ENCODE data around the gene DRC3.
"Not testable (repeated sequence)": the region's sequence is repeated elsewhere in the genome, so short reads cannot be mapped to it uniquely, and the experiment has no call there.

The DRC3 gene

DNA sequence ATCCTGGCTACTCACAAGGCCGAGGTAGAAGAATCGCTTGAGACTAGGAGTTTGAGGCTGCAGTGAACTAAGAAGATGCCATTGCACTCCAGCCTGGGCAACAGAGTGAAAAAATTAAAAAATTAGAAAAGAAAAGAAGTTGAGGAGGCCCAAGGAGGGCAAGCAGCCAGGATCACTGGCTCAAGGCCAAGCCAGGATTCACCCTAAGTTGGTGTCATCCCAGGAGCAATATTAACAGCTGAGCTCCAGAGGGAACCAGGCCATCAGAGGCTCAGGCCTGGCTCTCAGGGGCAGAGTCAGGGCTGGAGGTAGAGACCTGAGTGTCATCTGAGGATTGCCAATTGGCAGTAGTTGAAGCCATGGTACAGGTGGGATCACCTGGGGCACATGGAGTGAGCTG lies 20.7 kb downstream of the DRC3 start:
- no peak overlapping the region for H3K27ac Mint-ChIP-seq (ENCODE audit: low read depth)

DNA sequence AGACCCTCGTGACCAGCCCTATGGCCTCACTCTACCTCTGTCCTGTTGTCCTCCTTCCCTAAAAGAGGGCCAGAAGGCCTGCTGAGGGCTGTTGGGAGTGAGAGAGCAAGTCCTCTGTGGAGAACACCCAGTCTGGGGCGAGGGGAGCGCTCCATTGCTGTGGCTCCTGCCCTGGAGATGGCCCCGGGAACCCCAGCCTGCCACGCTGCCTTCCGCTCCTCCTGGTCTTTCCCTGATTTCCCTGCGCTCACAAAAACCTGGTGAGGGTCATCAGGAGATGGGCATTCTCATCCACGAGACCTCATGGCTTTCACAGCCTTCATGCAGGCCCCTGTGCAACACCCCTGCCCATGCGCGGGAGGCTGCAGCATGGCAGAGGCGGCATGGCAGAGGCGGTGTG lies 21.2 kb downstream of the DRC3 start:
- peaks cover 4% of the 10 kb centered on the region for H3K4me1 Mint-ChIP-seq
- no peak overlapping the region for H3K4me3 Mint-ChIP-seq
- no peaks in the 10 kb centered on the region for H3K36me3 Mint-ChIP-seq (ENCODE audit: insufficient read depth)
- no peak overlapping the region for H3K27ac Mint-ChIP-seq (ENCODE audit: low read depth)
- no peaks in the 10 kb centered on the region for H3K27me3 Mint-ChIP-seq
- no peak for DNase-seq (ENCODE audit: low spot score in 2 of 2)
- no peak for ATAC-seq (replicated peaks; ENCODE audit: extremely low read depth, poor library complexity, severe bottlenecking)
- H3K9me3 Mint-ChIP-seq, result no peaks in the 10 kb centered on the region

More for the DNA sequence above, 20.7 kb downstream of the DRC3 start:
- no peak for DNase-seq (ENCODE audit: low spot score in 2 of 2)
- Mint-ChIP-seq H3K36me3 (ENCODE audit: insufficient read depth) (no peaks in the 10 kb centered on the region), H3K4me1 (peaks cover 4% of the 10 kb centered on the region), H3K9me3 (no peaks in the 10 kb centered on the region), H3K27me3 (no peaks in the 10 kb centered on the region), H3K4me3 (no peak overlapping the region)
- ATAC-seq (replicated peaks; ENCODE audit: extremely low read depth, poor library complexity, severe bottlenecking), result no peak

DNA sequence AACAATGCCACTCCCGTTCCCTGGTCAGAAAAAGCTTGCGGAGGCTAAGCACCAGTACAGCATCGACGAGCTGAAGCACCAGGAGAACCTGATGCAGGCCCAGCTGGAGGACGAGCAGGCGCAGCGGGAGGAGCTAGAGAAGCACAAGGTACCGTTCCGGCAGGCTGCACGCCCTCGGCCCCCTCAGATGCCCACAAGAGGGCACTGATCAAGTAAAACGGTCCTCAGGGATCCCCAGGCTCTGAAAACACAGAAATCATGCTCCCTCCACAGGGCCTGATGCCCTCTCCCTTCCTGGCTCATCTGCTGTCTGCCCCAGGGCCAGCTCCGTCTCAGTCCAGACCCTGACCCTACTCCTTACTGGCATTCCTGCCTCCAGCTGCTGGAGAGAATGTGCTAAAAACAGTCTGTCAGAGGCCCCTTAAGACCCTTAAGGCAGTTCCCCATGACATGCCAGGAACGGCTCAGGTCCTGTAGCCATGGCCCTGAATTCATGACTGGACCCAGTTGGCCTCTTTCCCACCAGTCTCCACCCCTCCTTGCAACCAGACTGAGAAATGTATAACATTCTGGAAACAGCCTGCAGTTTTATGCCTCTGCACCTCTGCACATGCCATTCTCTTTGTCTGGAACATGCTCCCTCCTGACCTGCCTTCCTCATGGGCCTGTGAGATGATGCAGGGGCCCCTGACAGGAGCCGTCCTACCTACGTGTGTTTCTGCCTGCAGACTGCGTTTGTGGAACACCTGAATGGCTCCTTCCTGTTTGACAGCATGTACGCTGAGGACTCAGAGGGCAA lies 21.8 kb downstream of the DRC3 start:
- DNase-seq (ENCODE audit: low spot score in 2 of 2) (no peak), ATAC-seq (replicated peaks; ENCODE audit: extremely low read depth, poor library complexity, severe bottlenecking) (no peak)
- peak overlapping the region; percentile 3 for H3K27ac Mint-ChIP-seq (ENCODE audit: low read depth)
- H3K36me3 Mint-ChIP-seq (ENCODE audit: insufficient read depth), result no peaks in the 10 kb centered on the region
- no peaks in the 10 kb centered on the region for H3K9me3 Mint-ChIP-seq
- no peak overlapping the region for H3K4me3 Mint-ChIP-seq
- no peaks in the 10 kb centered on the region for H3K27me3 Mint-ChIP-seq
- peaks cover 4% of the 10 kb centered on the region for H3K4me1 Mint-ChIP-seq

DNA sequence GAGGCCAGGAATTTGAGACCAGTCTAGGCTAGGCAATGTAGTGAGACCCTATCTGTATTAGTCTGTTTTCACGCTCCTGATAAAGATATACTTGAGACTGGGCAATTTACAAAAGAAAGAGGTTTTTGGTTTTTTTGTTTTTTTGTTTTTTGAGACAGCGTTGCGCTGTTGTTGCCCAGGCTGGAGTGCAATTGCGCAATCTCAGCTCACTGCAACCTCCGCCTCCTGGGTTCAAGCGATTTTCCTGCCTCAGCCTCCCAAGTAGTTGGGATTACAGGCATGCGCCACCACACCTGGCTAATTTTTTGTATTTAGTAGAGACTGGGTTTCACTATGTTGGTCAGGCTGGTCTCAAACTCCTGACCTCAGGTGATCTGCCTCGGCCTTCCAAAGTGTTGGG lies 23.2 kb downstream of the DRC3 start:
- H3K4me1 Mint-ChIP-seq; ATAC-seq (replicated peaks; ENCODE audit: extremely low read depth, poor library complexity, severe bottlenecking); H3K27me3 Mint-ChIP-seq; DNase-seq (ENCODE audit: low spot score in 2 of 2); H3K36me3 Mint-ChIP-seq (ENCODE audit: insufficient read depth); H3K27ac Mint-ChIP-seq (ENCODE audit: low read depth); H3K9me3 Mint-ChIP-seq; H3K4me3 Mint-ChIP-seq: not testable (repeated sequence)

DNA sequence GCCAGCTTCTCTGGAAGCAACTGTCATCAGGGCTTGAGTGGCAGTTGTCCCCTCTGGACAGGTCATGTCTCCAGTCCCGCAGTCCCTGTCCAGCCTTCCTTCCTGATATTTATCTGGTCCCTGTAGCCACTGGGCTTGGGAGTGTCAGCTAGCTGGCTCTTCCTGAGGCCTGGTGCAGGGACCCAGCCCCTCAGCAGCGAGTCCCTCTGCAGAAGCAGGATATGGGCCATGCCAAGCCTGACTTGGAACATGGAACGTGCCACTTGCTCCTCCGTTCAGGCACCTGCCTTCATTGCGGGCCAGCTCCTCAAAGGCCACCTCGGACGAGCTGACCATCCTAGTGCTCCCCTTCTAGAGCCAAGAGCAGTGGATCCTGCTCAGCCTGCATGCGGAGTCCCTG lies 26.3 kb downstream of the DRC3 start:
- DNase-seq (ENCODE audit: low spot score in 2 of 2) (no peak), ATAC-seq (replicated peaks; ENCODE audit: extremely low read depth, poor library complexity, severe bottlenecking) (no peak)
- Mint-ChIP-seq H3K27ac (ENCODE audit: low read depth) (no peak overlapping the region), H3K36me3 (ENCODE audit: insufficient read depth) (no peaks in the 10 kb centered on the region), H3K9me3 (no peaks in the 10 kb centered on the region), H3K4me1 (peaks cover 4% of the 10 kb centered on the region), H3K4me3 (no peak overlapping the region), H3K27me3 (no peaks in the 10 kb centered on the region)

DNA sequence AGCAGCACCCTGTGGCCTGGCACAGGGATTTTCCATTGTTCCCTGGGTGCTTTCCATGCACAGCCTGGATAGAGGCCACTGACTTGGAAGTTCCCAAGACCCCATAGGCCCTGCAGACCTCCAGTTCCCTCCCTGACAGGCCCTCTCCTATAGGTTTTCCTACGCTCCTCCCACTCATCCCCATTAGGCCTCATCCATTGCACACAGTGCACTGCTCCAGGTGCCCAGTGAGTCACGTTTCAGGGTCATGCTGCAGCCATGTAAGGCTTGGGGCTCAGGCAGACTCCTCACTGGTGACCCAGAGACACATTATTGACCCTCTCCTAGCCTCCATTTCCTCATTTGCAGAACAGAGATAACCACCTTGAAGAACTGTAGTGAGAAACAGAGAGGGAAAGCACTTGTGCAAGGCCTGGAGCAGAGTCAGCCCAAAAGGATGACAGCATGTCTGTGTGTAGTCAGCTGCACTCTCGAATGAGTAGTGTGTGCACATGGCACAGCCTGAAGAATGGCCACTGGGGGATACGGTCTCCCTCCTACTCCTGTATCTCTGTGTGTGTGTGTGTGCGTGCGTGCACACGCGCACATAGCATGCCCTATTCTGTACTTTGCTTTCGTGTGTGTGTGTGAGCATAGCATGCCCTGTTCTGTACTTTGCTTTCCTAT lies 26.8 kb downstream of the DRC3 start:
- Mint-ChIP-seq H3K27ac (ENCODE audit: low read depth) (no peak overlapping the region), H3K27me3 (no peaks in the 10 kb centered on the region), H3K4me1 (peaks cover 4% of the 10 kb centered on the region), H3K4me3 (no peak overlapping the region), H3K36me3 (ENCODE audit: insufficient read depth) (no peaks in the 10 kb centered on the region), H3K9me3 (no peaks in the 10 kb centered on the region)
- DNase-seq (ENCODE audit: low spot score in 2 of 2), result no peak
- no peak for ATAC-seq (replicated peaks; ENCODE audit: extremely low read depth, poor library complexity, severe bottlenecking)

DNA sequence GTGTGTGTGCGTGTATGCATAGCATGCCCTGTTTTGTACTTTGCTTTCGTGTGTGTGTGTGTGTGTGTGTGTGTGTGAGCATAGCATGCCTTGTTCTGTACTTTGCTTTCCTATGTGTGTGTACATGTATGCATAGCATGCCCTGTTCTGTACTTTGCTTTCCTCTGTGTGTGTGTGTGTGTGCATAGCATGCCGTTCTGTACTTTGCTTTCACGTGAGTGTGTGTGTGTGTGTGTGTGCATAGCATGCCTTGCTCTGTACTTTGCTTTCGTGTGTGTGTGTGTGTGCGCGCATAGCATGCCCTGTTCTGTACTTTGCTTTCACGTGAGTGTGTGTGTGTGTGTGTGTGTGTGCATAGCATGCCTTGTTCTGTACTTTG lies 27.4 kb downstream of the DRC3 start:
- Mint-ChIP-seq H3K4me1 (peaks cover under 1% of the 10 kb centered on the region), H3K36me3 (ENCODE audit: insufficient read depth) (no peaks in the 10 kb centered on the region), H3K9me3 (no peaks in the 10 kb centered on the region), H3K27ac (ENCODE audit: low read depth) (no peak overlapping the region), H3K27me3 (no peaks in the 10 kb centered on the region), H3K4me3 (no peak overlapping the region)
- DNase-seq (ENCODE audit: low spot score in 2 of 2), result no peak
- no peak for ATAC-seq (replicated peaks; ENCODE audit: extremely low read depth, poor library complexity, severe bottlenecking)

DNA sequence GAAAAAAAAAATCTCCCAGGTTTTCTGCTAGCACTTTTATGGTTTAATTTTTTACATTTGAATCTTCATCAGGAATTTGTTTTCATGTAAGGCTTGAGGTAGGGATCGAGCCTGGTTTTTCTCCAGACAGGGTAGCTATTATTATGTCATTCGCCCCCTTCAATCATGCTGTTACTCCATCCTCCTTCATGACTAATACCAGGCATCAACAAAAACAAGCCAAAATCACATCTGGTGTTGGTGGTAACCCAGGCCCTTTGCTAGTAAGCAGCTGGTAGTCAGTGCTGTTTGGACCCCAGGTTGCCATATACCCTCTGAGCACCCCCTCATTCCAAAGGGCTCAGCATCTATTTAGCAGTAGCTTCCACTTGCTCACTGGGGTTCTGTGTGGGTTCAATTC lies 29.5 kb downstream of the DRC3 start:
- peaks cover 2% of the 10 kb centered on the region for H3K36me3 Mint-ChIP-seq (ENCODE audit: insufficient read depth)
- no peaks in the 10 kb centered on the region for H3K9me3 Mint-ChIP-seq
- H3K27me3 Mint-ChIP-seq, result no peaks in the 10 kb centered on the region
- no peak overlapping the region for H3K27ac Mint-ChIP-seq (ENCODE audit: low read depth)
- no peak overlapping the region for H3K4me3 Mint-ChIP-seq
- H3K4me1 Mint-ChIP-seq, result no peaks in the 10 kb centered on the region
- no peak for ATAC-seq (replicated peaks; ENCODE audit: extremely low read depth, poor library complexity, severe bottlenecking)
- DNase-seq (ENCODE audit: low spot score in 2 of 2), result no peak

DNA sequence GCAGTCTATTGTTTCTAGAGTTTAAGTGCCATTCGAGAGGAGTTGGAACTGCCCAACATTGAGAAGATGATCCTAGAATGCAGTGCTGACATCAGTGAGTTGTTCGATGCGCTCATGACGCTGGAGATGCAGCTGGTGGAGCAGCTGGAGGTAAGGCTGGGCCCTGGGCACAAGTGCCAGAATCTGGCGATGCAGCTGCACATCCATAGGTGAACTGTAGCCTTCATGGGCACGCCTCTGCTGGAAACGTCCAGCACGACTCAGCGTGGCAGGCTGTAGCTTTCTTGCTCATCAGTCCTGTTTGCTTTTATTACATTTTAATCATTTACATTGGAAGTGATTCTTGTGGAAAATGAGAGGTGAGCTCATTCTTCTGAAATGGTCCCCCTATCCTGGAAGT lies 31.7 kb downstream of the DRC3 start:
- no peaks in the 10 kb centered on the region for H3K9me3 Mint-ChIP-seq
- no peak overlapping the region for H3K4me3 Mint-ChIP-seq
- H3K36me3 Mint-ChIP-seq (ENCODE audit: insufficient read depth), result peaks cover 3% of the 10 kb centered on the region
- ATAC-seq (replicated peaks; ENCODE audit: extremely low read depth, poor library complexity, severe bottlenecking), result no peak
- no peaks in the 10 kb centered on the region for H3K4me1 Mint-ChIP-seq
- no peak overlapping the region for H3K27ac Mint-ChIP-seq (ENCODE audit: low read depth)
- no peak for DNase-seq (ENCODE audit: low spot score in 2 of 2)
- no peaks in the 10 kb centered on the region for H3K27me3 Mint-ChIP-seq

DNA sequence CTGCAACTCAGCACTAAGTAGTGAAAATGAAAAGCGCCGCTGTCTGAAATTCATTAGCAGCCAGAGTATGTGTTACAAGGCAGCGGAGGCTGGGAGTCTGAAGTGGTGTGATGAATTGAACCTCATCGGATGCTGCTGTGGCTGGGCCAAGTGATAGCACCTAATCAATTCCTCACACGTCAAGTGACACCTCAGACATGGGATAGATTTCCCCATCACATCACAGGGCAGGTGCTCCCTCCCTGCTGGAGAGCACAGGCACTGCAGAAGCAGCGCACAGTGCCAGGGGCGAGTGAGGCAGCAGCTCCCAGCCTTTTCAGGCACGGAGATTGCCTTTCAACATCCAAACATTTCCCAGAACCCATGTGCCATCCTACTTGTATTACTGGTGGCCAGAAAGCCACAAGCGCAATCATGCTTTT lies 32.2 kb downstream of the DRC3 start:
- ATAC-seq (replicated peaks; ENCODE audit: extremely low read depth, poor library complexity, severe bottlenecking), result no peak
- Mint-ChIP-seq H3K27ac (ENCODE audit: low read depth) (no peak overlapping the region), H3K4me3 (no peak overlapping the region), H3K9me3 (no peaks in the 10 kb centered on the region), H3K27me3 (no peaks in the 10 kb centered on the region), H3K36me3 (ENCODE audit: insufficient read depth) (peaks cover 3% of the 10 kb centered on the region), H3K4me1 (no peaks in the 10 kb centered on the region)
- no peak for DNase-seq (ENCODE audit: low spot score in 2 of 2)

DNA sequence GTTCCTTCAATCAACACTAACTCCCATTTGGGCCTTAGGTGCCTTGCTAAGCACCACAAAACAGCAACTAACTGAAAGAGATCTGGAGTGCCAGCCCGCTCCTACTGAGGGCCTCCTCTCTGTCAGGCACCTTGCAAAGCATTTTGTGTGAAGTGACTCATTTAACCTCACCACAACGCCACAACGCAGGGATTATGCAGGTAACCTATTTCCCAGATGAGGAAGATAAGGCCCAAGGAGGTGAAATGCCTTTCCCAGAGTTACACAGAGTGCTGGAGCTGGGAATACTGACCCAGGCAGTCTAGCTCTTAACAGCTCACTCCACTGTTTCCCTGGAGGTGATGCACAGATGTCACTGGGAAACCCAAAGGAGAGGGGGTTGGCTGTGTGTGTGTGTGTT lies 32.8 kb downstream of the DRC3 start:
- Mint-ChIP-seq H3K4me1 (no peaks in the 10 kb centered on the region), H3K4me3 (no peak overlapping the region), H3K36me3 (ENCODE audit: insufficient read depth) (peaks cover 3% of the 10 kb centered on the region), H3K27ac (ENCODE audit: low read depth) (no peak overlapping the region), H3K27me3 (no peaks in the 10 kb centered on the region), H3K9me3 (no peaks in the 10 kb centered on the region)
- no peak for ATAC-seq (replicated peaks; ENCODE audit: extremely low read depth, poor library complexity, severe bottlenecking)
- no peak for DNase-seq (ENCODE audit: low spot score in 2 of 2)

DNA sequence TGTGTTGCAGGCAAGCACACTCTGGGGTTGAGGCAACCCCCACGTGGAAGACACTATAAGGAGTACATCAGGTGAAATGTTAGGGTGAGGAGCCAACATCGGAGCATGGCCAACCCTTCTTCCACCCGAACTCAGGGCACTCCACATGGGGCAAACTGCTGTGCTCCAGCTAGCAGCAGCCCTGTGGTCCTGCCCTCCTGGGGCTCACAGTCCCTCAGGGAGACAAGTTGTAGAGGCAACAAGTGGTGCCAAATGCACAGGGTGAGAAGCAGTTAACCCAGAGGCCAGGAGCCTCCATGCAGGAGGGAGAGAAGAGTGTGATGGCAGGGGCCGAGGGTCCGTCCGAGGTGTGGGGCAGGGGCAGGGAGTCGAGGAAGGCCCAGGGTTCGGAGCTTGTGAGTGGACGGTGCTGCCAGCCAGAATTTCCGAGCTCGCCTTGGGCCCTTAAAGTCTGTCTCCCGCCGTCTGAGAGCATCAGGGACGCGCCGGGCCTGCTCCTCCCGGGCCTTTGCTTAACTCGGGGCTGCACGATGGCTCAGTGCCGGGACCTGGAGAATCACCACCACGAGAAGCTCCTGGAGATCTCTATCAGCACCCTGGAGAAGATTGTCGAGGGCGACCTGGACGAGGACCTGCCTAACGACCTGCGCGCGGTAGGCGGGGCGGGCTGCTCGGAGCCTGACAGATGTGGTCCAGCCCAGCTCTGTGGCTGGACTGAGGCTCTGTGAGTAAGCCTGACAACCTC lies 34.0 kb downstream of the DRC3 start:
- peaks cover 3% of the 10 kb centered on the region for H3K36me3 Mint-ChIP-seq (ENCODE audit: insufficient read depth)
- no peak for DNase-seq (ENCODE audit: low spot score in 2 of 2)
- H3K27me3 Mint-ChIP-seq, result no peaks in the 10 kb centered on the region
- H3K9me3 Mint-ChIP-seq, result no peaks in the 10 kb centered on the region
- H3K4me3 Mint-ChIP-seq, result no peak overlapping the region
- ATAC-seq (replicated peaks; ENCODE audit: extremely low read depth, poor library complexity, severe bottlenecking), result no peak
- H3K4me1 Mint-ChIP-seq, result no peaks in the 10 kb centered on the region
- no peak overlapping the region for H3K27ac Mint-ChIP-seq (ENCODE audit: low read depth)

All from central memory CD8-positive, alpha-beta T cell (primary cell).